Type B pancreatic cell (in vitro differentiated cells): ENCODE measurements around the gene CDK19. TPM values are rescaled to one million over a fixed set of nuclear protein-coding genes. Genes with fewer than 3 reads are reported as not detected.

Experiments
- DNase-seq: peaks from one replicate; pipeline ENCODE4 v3.0.0; 2021; ENCODE audit warnings: mixed read lengths; ENCODE audit not compliant: unreplicated experiment; ENCODE audit errors: extremely low spot score
- H3K27ac Mint-ChIP-seq: 2 replicates; pipeline ENCODE4 v1.8.0; 2021; ENCODE audit warnings: mild to moderate bottlenecking, mixed read lengths
- H3K27me3 Mint-ChIP-seq: 2 replicates; pipeline ENCODE4 v1.8.0; 2021; ENCODE audit warnings: mixed read lengths
- H3K36me3 Mint-ChIP-seq: 2 replicates; pipeline ENCODE4 v1.8.0; 2021; ENCODE audit warnings: mixed read lengths
- H3K4me1 Mint-ChIP-seq: one replicate; pipeline ENCODE4 v1.8.0; 2021; ENCODE audit warnings: mixed read lengths; ENCODE audit not compliant: unreplicated experiment
- H3K4me3 Mint-ChIP-seq: 2 replicates; pipeline ENCODE4 v1.8.0; 2021; ENCODE audit warnings: mild to moderate bottlenecking, mixed read lengths
- H3K9me3 Mint-ChIP-seq: 2 replicates; pipeline ENCODE4 v1.8.0; 2021; ENCODE audit warnings: mixed read lengths
- total RNA-seq: library from RNA; stranded (reverse); gene quantifications from 2 replicates; pipeline ENCODE4 v1.2.1, GENCODE V29; 2021; ENCODE audit warnings: low replicate concordance
- TF ChIP-seq, protein P1 (sequence below): fragments of 200-600 bp; sonication (generic); conservative IDR thresholded peaks from 2 replicates; pipeline ENCODE4 v1.5.0; 2021; ENCODE audit warnings: antibody characterized with exemption, mild to moderate bottlenecking

Gene CDK19
- total RNA-seq, 1 donor from 2014 or later: 27.2 TPM

DNA sequence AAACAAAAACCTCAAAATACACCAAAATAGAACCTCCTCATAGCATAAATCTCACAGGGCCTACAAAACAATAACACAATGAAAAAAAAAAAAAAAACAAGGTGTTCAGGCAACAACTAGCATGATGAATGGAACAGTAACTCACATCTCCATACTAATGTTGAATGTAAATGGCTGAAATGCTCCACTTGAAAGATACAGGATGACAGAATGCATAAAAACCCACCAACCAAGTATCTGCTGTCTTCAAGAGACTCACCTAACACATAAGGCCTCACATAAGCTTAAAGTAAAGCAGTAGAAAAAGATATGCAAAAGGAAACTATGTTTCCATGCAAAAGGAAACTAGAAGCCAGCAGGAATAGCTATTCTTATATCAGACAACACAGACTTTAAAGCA, 121.3 kb downstream of the CDK19 start:
- TF ChIP-seq, protein P1, sequence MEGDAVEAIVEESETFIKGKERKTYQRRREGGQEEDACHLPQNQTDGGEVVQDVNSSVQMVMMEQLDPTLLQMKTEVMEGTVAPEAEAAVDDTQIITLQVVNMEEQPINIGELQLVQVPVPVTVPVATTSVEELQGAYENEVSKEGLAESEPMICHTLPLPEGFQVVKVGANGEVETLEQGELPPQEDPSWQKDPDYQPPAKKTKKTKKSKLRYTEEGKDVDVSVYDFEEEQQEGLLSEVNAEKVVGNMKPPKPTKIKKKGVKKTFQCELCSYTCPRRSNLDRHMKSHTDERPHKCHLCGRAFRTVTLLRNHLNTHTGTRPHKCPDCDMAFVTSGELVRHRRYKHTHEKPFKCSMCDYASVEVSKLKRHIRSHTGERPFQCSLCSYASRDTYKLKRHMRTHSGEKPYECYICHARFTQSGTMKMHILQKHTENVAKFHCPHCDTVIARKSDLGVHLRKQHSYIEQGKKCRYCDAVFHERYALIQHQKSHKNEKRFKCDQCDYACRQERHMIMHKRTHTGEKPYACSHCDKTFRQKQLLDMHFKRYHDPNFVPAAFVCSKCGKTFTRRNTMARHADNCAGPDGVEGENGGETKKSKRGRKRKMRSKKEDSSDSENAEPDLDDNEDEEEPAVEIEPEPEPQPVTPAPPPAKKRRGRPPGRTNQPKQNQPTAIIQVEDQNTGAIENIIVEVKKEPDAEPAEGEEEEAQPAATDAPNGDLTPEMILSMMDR: no peak
- Mint-ChIP-seq H3K9me3 (peaks cover 7% of the 10 kb centered on the region), H3K36me3 (peaks cover 23% of the 10 kb centered on the region), H3K27me3 (no peaks in the 10 kb centered on the region), H3K27ac (no peak overlapping the region), H3K4me3 (no peak overlapping the region), H3K4me1 (peaks cover 7% of the 10 kb centered on the region)
- no peak for DNase-seq

DNA sequence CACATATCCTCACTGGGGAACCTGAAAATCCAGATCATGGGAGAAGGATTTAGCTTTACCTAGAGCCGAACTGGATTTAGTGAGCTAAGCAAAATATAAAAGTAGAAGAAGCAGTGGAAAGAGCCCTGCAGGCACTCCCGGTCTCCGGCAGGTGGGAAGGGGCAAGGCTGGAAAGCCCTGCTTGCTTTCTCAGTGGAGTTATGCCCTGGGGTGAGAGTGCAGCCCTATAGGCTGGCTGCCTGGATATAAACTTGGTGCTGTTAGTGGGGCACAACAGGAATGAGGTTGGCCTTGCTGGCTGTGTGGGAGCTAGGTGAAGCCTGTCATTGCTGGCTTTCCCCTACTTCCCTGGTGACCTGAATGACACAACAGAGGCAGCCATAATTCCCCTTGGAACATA, 122.0 kb downstream of the CDK19 start:
- peaks cover 12% of the 10 kb centered on the region for H3K4me1 Mint-ChIP-seq
- H3K9me3 Mint-ChIP-seq: peaks cover 7% of the 10 kb centered on the region
- TF ChIP-seq, protein P1: no peak
- H3K4me3 Mint-ChIP-seq: no peak overlapping the region
- no peaks in the 10 kb centered on the region for H3K27me3 Mint-ChIP-seq
- DNase-seq: no peak
- H3K27ac Mint-ChIP-seq: no peak overlapping the region
- peaks cover 21% of the 10 kb centered on the region for H3K36me3 Mint-ChIP-seq

DNA sequence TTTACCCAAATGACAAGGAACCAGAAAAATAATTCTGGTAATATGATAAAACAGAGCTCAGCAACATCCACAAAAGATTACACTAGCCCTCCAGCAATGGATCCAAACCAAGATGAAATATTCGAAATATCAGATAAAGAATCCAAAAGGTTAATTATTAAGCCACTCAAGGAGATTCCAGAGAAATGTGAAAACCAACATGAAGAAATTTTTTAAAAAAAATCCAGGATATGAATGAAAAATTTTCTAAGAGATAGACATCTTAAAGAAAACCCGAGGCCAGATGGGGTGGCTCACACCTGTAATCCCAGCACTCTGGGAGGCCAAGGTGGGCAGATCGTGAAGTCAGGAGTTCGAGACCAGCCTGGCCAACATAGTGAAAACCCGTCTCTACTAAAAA, 124.4 kb downstream of the CDK19 start:
- TF ChIP-seq, protein P1: no peak
- no peak overlapping the region for H3K4me3 Mint-ChIP-seq
- peaks cover 5% of the 10 kb centered on the region for H3K36me3 Mint-ChIP-seq
- no peaks in the 10 kb centered on the region for H3K27me3 Mint-ChIP-seq
- H3K27ac Mint-ChIP-seq: no peak overlapping the region
- peaks cover 7% of the 10 kb centered on the region for H3K9me3 Mint-ChIP-seq
- no peak for DNase-seq
- peaks cover 13% of the 10 kb centered on the region for H3K4me1 Mint-ChIP-seq

DNA sequence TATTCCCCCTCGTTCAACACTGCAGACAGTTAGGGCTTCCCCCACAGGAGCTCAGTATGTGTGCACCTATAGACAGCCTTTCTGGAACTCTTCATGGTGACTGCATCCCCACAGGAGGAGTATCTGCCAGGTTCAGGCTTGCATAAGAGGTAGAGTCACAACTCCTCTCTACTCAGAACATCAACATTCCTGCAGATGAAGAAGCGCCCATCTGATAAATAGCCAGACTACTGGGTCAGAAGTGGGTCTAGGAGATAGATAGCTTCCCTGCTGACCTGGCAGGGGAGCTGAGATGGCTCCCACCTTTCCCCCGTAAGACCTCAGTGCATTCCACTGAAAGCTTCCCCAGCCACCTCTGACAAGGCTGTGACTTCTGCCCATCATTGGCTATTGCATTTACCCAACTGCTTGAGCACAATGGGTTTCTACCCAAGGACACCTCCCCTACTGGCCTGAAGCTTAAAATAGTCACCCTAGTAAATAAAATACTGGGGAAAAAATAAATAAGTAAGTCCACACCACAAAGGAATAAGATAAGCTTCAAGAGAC, 125.1 kb downstream of the CDK19 start:
- Mint-ChIP-seq H3K36me3 (peaks cover 4% of the 10 kb centered on the region), H3K4me3 (no peak overlapping the region), H3K27me3 (no peaks in the 10 kb centered on the region), H3K9me3 (peaks cover 7% of the 10 kb centered on the region), H3K27ac (no peak overlapping the region), H3K4me1 (peaks cover 13% of the 10 kb centered on the region)
- TF ChIP-seq, protein P1: no peak
- no peak for DNase-seq

DNA sequence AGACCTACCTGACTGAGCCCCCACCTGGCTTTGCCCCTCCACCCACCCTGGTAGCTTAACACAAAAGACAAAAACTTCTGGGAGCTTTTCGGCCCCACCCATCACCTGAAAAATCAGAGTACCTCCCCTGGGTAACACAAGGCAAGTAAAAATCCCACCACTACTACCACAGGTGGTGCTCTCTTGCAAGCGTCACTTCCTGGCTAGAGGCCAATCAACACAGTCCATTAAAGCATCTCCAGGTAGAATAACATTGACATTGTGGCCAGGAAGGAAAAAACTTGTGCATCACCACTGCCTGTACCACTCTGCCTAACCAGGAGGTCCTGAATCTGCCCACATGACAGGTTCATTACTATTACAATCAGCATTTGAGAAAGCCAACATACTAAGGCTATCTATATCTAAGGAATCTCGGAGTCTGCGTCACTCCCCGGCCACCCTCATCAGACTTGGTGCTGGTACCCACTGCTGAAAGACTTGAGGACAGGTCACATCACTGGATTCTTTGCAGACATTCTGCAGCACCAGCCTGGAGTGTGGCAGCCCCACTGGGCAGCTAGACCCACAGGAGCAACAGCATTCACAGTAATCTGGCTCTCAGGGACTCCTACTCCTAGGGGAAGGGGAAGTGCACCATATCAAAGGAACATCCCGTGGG, 125.9 kb downstream of the CDK19 start:
- Mint-ChIP-seq H3K4me1 (peaks cover 13% of the 10 kb centered on the region), H3K4me3 (no peak overlapping the region), H3K27me3 (no peaks in the 10 kb centered on the region), H3K27ac (peak overlapping the region; percentile 41), H3K36me3 (peaks cover 4% of the 10 kb centered on the region), H3K9me3 (peaks cover 5% of the 10 kb centered on the region)
- DNase-seq: no peak
- TF ChIP-seq, protein P1: no peak
